ENCODE data around the gene PRDM15. TPM values are rescaled to one million over a fixed set of nuclear protein-coding genes. Genes with fewer than 3 reads are reported as not detected.

PRDM15 gene
- total and polyA plus RNA-seq, 2 experiments from 2014 or later = 3.0 to 10.6 TPM

GRCh38 chr21:41850085-41850484 is 29.1 kb downstream of the PRDM15 start:
- DNase-seq (ENCODE audit: low spot score) = no peak
- no peak for ATAC-seq
- Histone ChIP-seq H3F3A (replicated peaks; ENCODE audit: low read depth) (no peaks in the 10 kb centered on the region; the same call in 1 of the 2 replicates), H3K9me2 (ENCODE audit: insufficient read depth) (no peaks in the 10 kb centered on the region), H3K4me1 (ENCODE audit: insufficient read depth) (no peaks in the 10 kb centered on the region), H3K79me2 (replicated peaks; ENCODE audit: insufficient read depth) (no peaks in the 10 kb centered on the region), H3K36me3 (ENCODE audit: insufficient read depth) (no peaks in the 10 kb centered on the region), H3K27me3 (ENCODE audit: insufficient read depth) (no peaks in the 10 kb centered on the region), H3K27ac (ENCODE audit: low read depth) (no peak overlapping the region), H3K4me3 (no peak overlapping the region), H3K4me2 (no peak overlapping the region), H2AFZ (no peak overlapping the region), H4K20me1 (replicated peaks; ENCODE audit: insufficient read depth) (0 out of 2 replicates have a peak, but pooled peaks cover 2% of the 10 kb centered on the region)
- Mint-ChIP-seq H3K9me3 (no peaks in the 10 kb centered on the region), H3K27me3 (ENCODE audit: insufficient read depth, low read depth, poor library complexity) (peaks cover 7% of the 10 kb centered on the region), H3K4me3 (no peak overlapping the region), H3K36me3 (ENCODE audit: low read depth) (peaks cover 24% of the 10 kb centered on the region), H3K4me1 (no peaks in the 10 kb centered on the region; the same call in 2 of the 3 replicates), H3K27ac (no peak overlapping the region)
- TF ChIP-seq ZNF331 (CRISPR knock-in tag; IDR thresholded peaks at IDR 0.05; ENCODE audit: low read depth) = no peak
- no peak for TF ChIP-seq EZH2 (IDR thresholded peaks at IDR 0.05; ENCODE audit: low read depth, unreplicated experiment)
- TF ChIP-seq ZNF462 (CRISPR knock-in tag; IDR thresholded peaks at IDR 0.05) = no peak
- no peak for TF ChIP-seq JUNB (IDR thresholded peaks at IDR 0.05; ENCODE audit: unreplicated experiment)
- no peak for TF ChIP-seq NANOG (IDR thresholded peaks at IDR 0.05; ENCODE audit: borderline replicate concordance)
- TF ChIP-seq, protein P1, sequence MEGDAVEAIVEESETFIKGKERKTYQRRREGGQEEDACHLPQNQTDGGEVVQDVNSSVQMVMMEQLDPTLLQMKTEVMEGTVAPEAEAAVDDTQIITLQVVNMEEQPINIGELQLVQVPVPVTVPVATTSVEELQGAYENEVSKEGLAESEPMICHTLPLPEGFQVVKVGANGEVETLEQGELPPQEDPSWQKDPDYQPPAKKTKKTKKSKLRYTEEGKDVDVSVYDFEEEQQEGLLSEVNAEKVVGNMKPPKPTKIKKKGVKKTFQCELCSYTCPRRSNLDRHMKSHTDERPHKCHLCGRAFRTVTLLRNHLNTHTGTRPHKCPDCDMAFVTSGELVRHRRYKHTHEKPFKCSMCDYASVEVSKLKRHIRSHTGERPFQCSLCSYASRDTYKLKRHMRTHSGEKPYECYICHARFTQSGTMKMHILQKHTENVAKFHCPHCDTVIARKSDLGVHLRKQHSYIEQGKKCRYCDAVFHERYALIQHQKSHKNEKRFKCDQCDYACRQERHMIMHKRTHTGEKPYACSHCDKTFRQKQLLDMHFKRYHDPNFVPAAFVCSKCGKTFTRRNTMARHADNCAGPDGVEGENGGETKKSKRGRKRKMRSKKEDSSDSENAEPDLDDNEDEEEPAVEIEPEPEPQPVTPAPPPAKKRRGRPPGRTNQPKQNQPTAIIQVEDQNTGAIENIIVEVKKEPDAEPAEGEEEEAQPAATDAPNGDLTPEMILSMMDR (conservative IDR thresholded peaks at IDR 0.05; ENCODE audit: low read depth in 2 of 2) = no peak
- no peak for TF ChIP-seq EZH2phosphoT487 (IDR thresholded peaks at IDR 0.05; ENCODE audit: unreplicated experiment)

All from GM23338 (cell line).